Effector memory CD4-positive, alpha-beta T cell (primary cell): ENCODE data around the gene PRAMEF15.
"Not testable (repeated sequence)": the region's sequence is repeated elsewhere in the genome, so short reads cannot be mapped to it uniquely, and the experiment has no call there.

Experiments used
- DNase-seq, 3 donors: peaks; one replicate each; pipeline ENCODE4 v3.0.0-alpha.2; 2020
- H3K27ac ChIP-seq: 2 replicates; pipeline ENCODE4 v1.7.0; 2013; ENCODE audit warnings: mild to moderate bottlenecking, low read length, moderate library complexity; ENCODE audit not compliant: insufficient read depth, poor library complexity, severe bottlenecking
- H3K27me3 ChIP-seq: replicated peaks from 2 replicates; pipeline ENCODE4 v1.7.0; 2013; ENCODE audit warnings: mild to moderate bottlenecking, low read length; ENCODE audit not compliant: insufficient read depth, control insufficient read depth, poor library complexity, severe bottlenecking
- H3K36me3 ChIP-seq: 2 replicates; pipeline ENCODE4 v1.7.0; 2013; ENCODE audit warnings: mild to moderate bottlenecking, low read length, moderate library complexity; ENCODE audit not compliant: control insufficient read depth, insufficient read depth
- H3K4me1 ChIP-seq: 2 replicates; pipeline ENCODE4 v1.7.0; 2013; ENCODE audit warnings: low read length, mild to moderate bottlenecking; ENCODE audit not compliant: control insufficient read depth, insufficient read depth, poor library complexity, severe bottlenecking
- H3K4me3 ChIP-seq: 2 replicates; pipeline ENCODE4 v1.7.0; 2013; ENCODE audit warnings: low read length, low read depth, mild to moderate bottlenecking; ENCODE audit not compliant: insufficient read depth, poor library complexity, severe bottlenecking
- H3K9me3 ChIP-seq: 2 replicates; pipeline ENCODE4 v1.7.0; 2013; ENCODE audit warnings: mild to moderate bottlenecking, low read length, moderate library complexity; ENCODE audit not compliant: control insufficient read depth
- total RNA-seq, 3 donors: gene quantifications; one replicate each; lab custom pipeline; 2026; lab: John Stamatoyannopoulos, UW

Gene PRAMEF15
- 0 reads per million in 3 donors for total RNA-seq

- DNase-seq, H3K4me3 ChIP-seq, H3K36me3 ChIP-seq, H3K9me3 ChIP-seq, H3K4me1 ChIP-seq, H3K27me3 ChIP-seq, H3K27ac ChIP-seq: not testable (repeated sequence)
These were observed at the start of gene PRAMEF15 for GRCh38 chr1:13315281-13315680. Gene PRAMEF15, plus strand, starts transcription at chr1:13315581. Its CDS starts 2,827 bp downstream, at chr1:13318408.

GRCh38 chr1:13277016-13277415, 38.4 kb upstream of the PRAMEF15 start:
- not testable (repeated sequence) for DNase-seq, H3K4me1 ChIP-seq, H3K27me3 ChIP-seq, H3K4me3 ChIP-seq, H3K27ac ChIP-seq, H3K9me3 ChIP-seq, H3K36me3 ChIP-seq

- H3K4me1 ChIP-seq, H3K9me3 ChIP-seq, DNase-seq, H3K27ac ChIP-seq, H3K27me3 ChIP-seq, H3K36me3 ChIP-seq, H3K4me3 ChIP-seq: not testable (repeated sequence)
These were observed 35.8 kb upstream of the PRAMEF15 start for GRCh38 chr1:13279617-13280016.

- H3K9me3 ChIP-seq, H3K27ac ChIP-seq: not testable (repeated sequence)
These were observed 30.3 kb upstream of the PRAMEF15 start, which contains the start of gene PRAMEF8 for GRCh38 chr1:13285037-13285436. Gene PRAMEF8, minus strand, starts transcription at chr1:13285137. Its CDS starts 1,046 bp downstream, at chr1:13284091.

GRCh38 chr1:13289030-13289429, 26.4 kb upstream of the PRAMEF15 start:
- not testable (repeated sequence) for H3K27me3 ChIP-seq, H3K9me3 ChIP-seq, DNase-seq, H3K4me1 ChIP-seq, H3K4me3 ChIP-seq, H3K27ac ChIP-seq, H3K36me3 ChIP-seq

More at GRCh38 chr1:13285037-13285436, 30.3 kb upstream of the PRAMEF15 start, which contains the start of gene PRAMEF8:
- H3K4me1 ChIP-seq, DNase-seq, H3K27me3 ChIP-seq, H3K4me3 ChIP-seq, H3K36me3 ChIP-seq: not testable (repeated sequence)

GRCh38 chr1:13297216-13297931, 18.0 kb upstream of the PRAMEF15 start:
- not testable (repeated sequence) for H3K9me3 ChIP-seq, H3K4me1 ChIP-seq, DNase-seq, H3K27ac ChIP-seq, H3K36me3 ChIP-seq, H3K27me3 ChIP-seq, H3K4me3 ChIP-seq

GRCh38 chr1:13298699-13299098, 16.7 kb upstream of the PRAMEF15 start:
- not testable (repeated sequence) for H3K4me3 ChIP-seq, DNase-seq

GRCh38 chr1:13302197-13302596, 13.2 kb upstream of the PRAMEF15 start:
- not testable (repeated sequence) for H3K9me3 ChIP-seq, H3K27ac ChIP-seq, H3K4me1 ChIP-seq, H3K36me3 ChIP-seq, H3K27me3 ChIP-seq, H3K4me3 ChIP-seq, DNase-seq

More at GRCh38 chr1:13298699-13299098, 16.7 kb upstream of the PRAMEF15 start:
- not testable (repeated sequence) for H3K9me3 ChIP-seq, H3K4me1 ChIP-seq, H3K27ac ChIP-seq, H3K27me3 ChIP-seq, H3K36me3 ChIP-seq

GRCh38 chr1:13303239-13303638, 12.1 kb upstream of the PRAMEF15 start, which contains the start of gene PRAMEF33:
Gene PRAMEF33, plus strand, starts transcription at chr1:13303539. Its CDS starts 2,416 bp downstream, at chr1:13305955.
- not testable (repeated sequence) for H3K9me3 ChIP-seq, H3K36me3 ChIP-seq, H3K27me3 ChIP-seq, H3K4me3 ChIP-seq, H3K4me1 ChIP-seq, H3K27ac ChIP-seq, DNase-seq

- H3K4me3 ChIP-seq, H3K27me3 ChIP-seq, H3K4me1 ChIP-seq, H3K27ac ChIP-seq, H3K9me3 ChIP-seq, H3K36me3 ChIP-seq, DNase-seq: not testable (repeated sequence)
These were observed 27.1 kb downstream of the PRAMEF15 start for GRCh38 chr1:13342496-13342895.
